NCI-H510A treated with DMSO at 0.1 percent for 48 hours (cell line): ENCODE results near the gene MBD3L2B.
"Not testable (repeated sequence)": the region's sequence is repeated elsewhere in the genome, so short reads cannot be mapped to it uniquely, and the experiment has no call there.

Experiments
- DNase-seq: peaks from one replicate; lab custom pipeline; 2025; lab: John Stamatoyannopoulos, UW

MBD3L2B gene

GRCh38 chr19:7021331-7021730 is at the start of gene MBD3L2B:
Gene MBD3L2B (minus strand): TSS chr19:7021431. CDS start chr19:7021397, 34 bp downstream.
- DNase-seq, result not testable (repeated sequence)

- DNase-seq, result no peak
These were observed 48.6 kb upstream of the MBD3L2B start for GRCh38 chr19:7069904-7070226.

- DNase-seq, result peak; percentile 58
These were observed 48.0 kb upstream of the MBD3L2B start, which contains the start of gene ZNF557 for GRCh38 chr19:7069042-7069903. Gene ZNF557 (plus strand): TSS chr19:7069703. CDS start chr19:7075075, 5,372 bp downstream.

GRCh38 chr19:7068599-7068998 is 47.4 kb upstream of the MBD3L2B start:
- DNase-seq, result no peak

GRCh38 chr19:7067716-7068115 is 46.5 kb upstream of the MBD3L2B start:
- DNase-seq, result no peak

- DNase-seq, result not testable (repeated sequence)
These were observed 45.9 kb upstream of the MBD3L2B start for GRCh38 chr19:7067122-7067521.

- no peak for DNase-seq
These were observed 42.7 kb upstream of the MBD3L2B start for GRCh38 chr19:7063764-7064418.

GRCh38 chr19:7063339-7063738 is 42.1 kb upstream of the MBD3L2B start:
- no peak for DNase-seq

- not testable (repeated sequence) for DNase-seq
These were observed 38.7 kb upstream of the MBD3L2B start for GRCh38 chr19:7059977-7060376.

GRCh38 chr19:7058576-7058975 is 37.3 kb upstream of the MBD3L2B start, which contains the start of gene MBD3L3:
Gene MBD3L3 (minus strand): TSS chr19:7058676. CDS start chr19:7058605, 71 bp downstream.
- not testable (repeated sequence) for DNase-seq

- DNase-seq, result not testable (repeated sequence)
These were observed 35.1 kb upstream of the MBD3L2B start for GRCh38 chr19:7056371-7056770.

GRCh38 chr19:7055679-7056078 is 34.4 kb upstream of the MBD3L2B start:
- not testable (repeated sequence) for DNase-seq

- DNase-seq, result not testable (repeated sequence)
These were observed 33.6 kb upstream of the MBD3L2B start for GRCh38 chr19:7054635-7055368.

- DNase-seq, result not testable (repeated sequence)
These were observed 31.7 kb upstream of the MBD3L2B start for GRCh38 chr19:7052896-7053295.

- DNase-seq, result not testable (repeated sequence)
These were observed 30.2 kb upstream of the MBD3L2B start for GRCh38 chr19:7051421-7051820.

GRCh38 chr19:7049021-7049420 is 27.8 kb upstream of the MBD3L2B start, which contains the start of gene MBD3L2:
Gene MBD3L2 (plus strand): TSS chr19:7049321. CDS start chr19:7049374, 53 bp downstream.
- not testable (repeated sequence) for DNase-seq

GRCh38 chr19:7041563-7041962 is 20.3 kb upstream of the MBD3L2B start:
- not testable (repeated sequence) for DNase-seq

GRCh38 chr19:7040079-7040478 is 18.8 kb upstream of the MBD3L2B start, which contains the start of gene MBD3L4:
Gene MBD3L4 (minus strand): TSS chr19:7040179. CDS start chr19:7040144, 35 bp downstream.
- not testable (repeated sequence) for DNase-seq

- DNase-seq, result not testable (repeated sequence)
These were observed 9.0 kb upstream of the MBD3L2B start, which contains the start of gene MBD3L5 for GRCh38 chr19:7030278-7030677. Gene MBD3L5 (plus strand): TSS chr19:7030578. CDS start chr19:7030612, 34 bp downstream.

- not testable (repeated sequence) for DNase-seq
These were observed 7.6 kb upstream of the MBD3L2B start for GRCh38 chr19:7028790-7029189.

- DNase-seq, result no peak
These were observed 2.4 kb downstream of the MBD3L2B start for GRCh38 chr19:7018828-7019227.

- DNase-seq, result no peak
These were observed 7.6 kb downstream of the MBD3L2B start for GRCh38 chr19:7013678-7014077.
